Activated CD8-positive, alpha-beta memory T cell treated with anti-CD3 and anti-CD28 coated beads, Interleukin-2, amount 50 U/mL, for 24 hours (primary cell): ENCODE results near the gene MVB12B.

Experiments
- DNase-seq: peaks from one replicate; pipeline ENCODE4 v3.0.0-alpha.2; 2020; ENCODE audit errors: extremely low read depth

The MVB12B gene

DNA sequence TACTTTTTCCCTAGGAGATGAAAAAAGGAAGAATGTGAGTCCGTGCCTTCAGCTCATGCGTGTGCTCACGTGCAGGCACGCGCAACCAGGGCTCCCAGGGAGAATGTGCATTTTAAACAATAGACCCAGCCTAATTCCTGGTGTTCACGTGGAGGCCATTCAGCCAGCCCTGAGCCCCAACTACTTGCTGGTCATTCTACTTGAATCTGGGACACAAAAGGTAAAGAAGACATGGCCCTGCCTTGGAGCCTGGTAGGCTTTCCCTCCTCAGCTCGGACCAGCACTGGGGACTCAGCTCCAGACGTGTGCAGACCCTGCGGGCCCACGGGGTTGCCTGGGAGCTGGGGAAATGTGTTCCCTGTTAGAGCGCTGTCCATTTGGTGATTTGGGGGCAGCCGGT lies 125.5 kb downstream of the MVB12B start:
- no peak for DNase-seq

DNA sequence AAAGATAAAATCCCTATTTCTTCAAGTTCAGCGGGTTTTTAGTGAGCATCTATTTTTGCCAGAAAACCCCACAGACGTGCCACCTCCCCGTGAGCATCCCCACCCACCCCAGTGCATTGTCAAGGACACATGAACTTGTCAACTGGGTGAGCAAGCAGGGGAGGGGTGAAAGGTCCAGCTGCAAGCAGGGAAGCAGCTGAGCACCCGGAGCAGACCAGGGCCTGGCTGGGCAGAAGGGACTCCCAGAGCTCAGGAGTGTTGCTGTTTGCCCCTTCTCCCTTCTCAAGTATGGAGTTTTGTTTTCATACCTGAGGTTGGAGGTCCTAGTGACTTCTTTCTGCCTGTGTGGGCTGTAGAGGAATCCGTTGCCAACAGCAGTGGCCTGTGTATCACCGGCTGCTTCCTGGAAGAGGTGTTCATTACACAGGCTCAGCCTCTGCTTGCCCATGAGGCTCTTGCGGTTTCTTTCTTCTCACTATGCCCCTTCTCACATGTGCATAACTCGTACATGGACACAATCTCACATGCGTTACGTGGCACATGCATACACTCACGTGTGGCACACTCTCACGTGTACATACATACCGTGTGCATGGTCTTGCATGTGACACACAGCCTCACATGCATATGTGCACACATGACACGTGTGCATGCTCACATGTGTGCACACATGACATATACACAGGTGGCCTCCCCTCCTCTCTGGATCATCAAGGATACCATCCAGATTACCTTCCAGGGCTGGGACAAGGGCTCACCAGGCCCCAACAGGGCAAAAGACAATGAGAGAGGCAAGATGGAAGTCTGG lies 126.7 kb downstream of the MVB12B start:
- DNase-seq, result no peak

DNA sequence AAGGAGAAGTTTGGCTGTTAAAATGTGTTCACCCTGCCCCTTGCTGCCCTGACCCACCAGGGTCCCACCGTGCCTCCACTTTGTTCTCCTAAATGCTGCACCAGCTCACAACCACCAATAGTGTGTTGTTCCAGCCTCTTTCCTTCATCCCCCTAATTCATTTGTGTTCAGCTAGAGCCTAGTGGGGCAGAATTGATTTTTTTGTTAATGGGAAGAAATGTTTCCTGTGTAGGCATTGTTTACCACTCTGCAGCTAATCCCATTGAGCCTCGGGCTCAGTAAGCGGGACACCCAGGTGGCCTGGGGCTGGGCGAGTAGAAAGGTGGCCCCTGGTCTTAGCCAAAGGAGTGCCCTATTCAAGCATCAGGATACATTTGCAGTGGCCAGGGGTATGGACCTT lies 127.6 kb downstream of the MVB12B start:
- no peak for DNase-seq

GRCh38 chr9:126454795-126455194 lies 128.2 kb downstream of the MVB12B start:
- DNase-seq, result no peak

DNA sequence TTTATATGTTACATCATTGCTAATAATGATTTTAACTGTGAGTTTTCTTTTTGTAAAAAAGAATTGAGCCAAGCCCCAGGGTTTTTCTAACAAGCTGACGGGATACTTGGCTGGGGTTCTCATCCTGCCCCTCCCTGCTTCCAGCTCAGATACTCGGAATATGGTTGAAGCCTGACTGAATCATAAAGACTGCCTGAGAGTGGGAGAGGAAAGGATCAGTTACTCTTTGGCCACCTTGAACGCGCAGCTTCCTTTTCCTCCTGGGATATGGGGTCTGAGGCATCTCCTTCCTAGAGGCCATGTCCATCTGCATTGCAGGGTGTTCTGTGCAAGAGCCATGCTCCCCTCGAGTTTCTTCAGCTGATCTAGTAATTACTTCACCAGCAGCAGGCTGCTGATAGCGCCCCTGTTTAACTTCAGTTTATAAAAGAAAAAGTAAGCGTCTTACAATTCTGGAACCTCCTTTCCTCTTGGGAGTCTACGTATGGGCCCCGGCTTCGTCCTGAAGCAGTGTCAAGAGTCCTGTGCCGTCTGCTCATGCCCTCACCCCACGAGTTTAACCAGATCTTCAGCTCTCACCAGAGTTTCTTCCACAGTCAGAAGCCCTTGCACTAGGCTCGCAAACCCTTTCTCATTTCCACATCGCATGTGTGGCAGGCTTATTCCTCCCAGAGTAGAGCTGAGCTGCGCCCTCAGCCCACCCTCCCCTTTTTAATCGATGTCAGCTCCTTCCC lies 130.0 kb downstream of the MVB12B start:
- no peak for DNase-seq

GRCh38 chr9:126457175-126457547 lies 130.5 kb downstream of the MVB12B start:
- no peak for DNase-seq

DNA sequence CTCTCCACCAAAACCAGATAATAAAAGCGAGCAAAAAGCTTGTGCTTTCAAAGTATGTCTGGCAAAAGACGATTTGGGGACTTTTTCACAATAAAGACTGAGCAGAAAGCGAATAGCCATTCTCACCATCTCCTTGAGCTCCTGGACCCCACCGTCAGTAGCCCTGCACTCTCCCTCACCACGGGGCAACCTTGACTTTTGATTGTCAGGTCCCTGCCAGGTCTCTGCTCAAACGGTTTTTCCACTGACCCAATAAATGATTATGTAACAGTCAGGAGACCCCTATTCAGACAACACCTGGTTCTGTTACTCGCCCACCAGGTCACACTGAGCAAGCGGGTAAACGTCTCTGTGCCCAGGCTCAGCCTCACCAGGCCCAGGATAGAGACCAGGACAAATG lies 131.3 kb downstream of the MVB12B start:
- DNase-seq, result no peak

GRCh38 chr9:126459126-126459525 lies 132.5 kb downstream of the MVB12B start:
- no peak for DNase-seq

DNA sequence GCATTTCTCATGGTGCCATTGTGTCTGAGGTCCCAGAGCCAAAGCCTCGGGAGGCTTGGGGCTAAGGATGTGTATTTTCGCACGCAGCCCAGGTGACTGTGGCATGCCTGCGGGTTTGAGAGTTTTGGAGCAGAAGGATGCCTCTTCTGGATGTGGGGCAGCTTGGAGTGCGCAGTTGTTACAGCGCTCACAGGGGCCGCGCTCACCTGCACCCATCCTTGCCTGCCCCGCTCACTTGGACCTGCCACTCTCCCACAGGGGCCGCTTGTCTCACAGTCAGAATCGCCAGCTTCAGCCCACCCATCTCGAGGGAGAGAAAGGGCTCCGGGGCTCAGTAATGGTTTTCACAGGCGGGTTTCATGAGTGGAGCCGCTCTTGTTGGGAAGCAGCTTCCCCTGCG lies 132.9 kb downstream of the MVB12B start:
- no peak for DNase-seq

GRCh38 chr9:126459965-126460843 lies 133.6 kb downstream of the MVB12B start:
- no peak for DNase-seq

DNA sequence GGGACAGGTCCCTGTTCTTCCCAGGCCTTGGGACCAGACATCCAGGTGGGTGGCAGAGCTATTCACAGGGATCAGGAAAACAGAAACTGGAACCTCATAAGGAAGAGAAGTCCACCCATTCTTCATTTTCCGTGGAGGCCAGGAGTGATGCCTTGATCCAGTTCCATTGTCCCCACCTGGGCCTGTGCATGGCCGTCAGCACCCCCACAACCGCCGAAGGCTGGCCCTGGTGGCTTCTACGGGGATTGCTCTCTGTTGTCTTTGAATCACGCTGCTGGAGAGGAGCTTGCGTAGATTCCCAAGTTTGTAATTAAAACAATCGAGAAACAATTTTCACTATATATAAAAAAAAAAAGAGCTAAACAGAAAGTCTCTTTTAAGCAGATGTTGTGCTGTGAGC lies 134.4 kb downstream of the MVB12B start:
- no peak for DNase-seq

DNA sequence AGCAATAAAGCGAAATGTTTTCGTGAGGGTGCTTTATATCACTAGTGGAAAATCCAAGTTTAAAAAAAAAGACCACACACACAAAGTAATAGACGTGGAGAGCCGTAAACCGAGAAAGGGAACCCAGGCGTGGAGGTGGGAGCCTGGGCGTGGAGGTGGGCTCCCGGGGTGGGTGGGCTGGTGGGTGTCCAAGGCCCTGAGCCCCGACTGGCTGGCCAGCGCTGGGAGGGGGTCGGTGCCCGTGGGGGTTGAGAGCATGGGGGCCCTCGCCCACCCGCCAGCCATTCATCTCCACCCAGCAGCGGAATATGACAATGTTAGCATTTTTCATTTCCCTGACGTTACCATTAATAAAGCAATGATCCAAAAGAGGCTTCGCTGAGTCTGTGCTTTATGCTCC lies 135.0 kb downstream of the MVB12B start:
- no peak for DNase-seq

- no peak for DNase-seq
Observed at GRCh38 chr9:126462617-126463016, 136.0 kb downstream of the MVB12B start.

DNA sequence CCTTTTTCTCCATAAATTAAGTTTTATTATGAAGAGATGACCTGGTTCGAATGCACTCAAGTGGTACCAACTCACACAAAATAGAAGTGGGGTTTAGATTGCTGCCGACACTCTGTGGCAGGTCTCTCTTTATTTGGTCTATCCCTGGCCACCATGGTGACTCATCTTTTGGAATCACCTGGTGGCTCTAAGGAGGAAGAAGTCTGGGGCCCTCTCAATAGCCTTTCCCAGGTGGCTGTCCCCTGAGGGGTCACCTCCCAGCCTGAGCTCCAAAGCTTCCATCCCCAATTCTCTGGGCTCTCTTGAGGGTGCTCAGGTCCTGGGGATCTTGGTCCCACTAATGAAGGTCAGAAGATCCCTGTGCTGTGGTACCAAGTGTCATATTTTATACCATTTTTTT lies 136.8 kb downstream of the MVB12B start:
- no peak for DNase-seq

GRCh38 chr9:126464694-126465441 lies 138.2 kb downstream of the MVB12B start:
- no peak for DNase-seq

GRCh38 chr9:126465977-126466376 lies 139.3 kb downstream of the MVB12B start:
- no peak for DNase-seq

DNA sequence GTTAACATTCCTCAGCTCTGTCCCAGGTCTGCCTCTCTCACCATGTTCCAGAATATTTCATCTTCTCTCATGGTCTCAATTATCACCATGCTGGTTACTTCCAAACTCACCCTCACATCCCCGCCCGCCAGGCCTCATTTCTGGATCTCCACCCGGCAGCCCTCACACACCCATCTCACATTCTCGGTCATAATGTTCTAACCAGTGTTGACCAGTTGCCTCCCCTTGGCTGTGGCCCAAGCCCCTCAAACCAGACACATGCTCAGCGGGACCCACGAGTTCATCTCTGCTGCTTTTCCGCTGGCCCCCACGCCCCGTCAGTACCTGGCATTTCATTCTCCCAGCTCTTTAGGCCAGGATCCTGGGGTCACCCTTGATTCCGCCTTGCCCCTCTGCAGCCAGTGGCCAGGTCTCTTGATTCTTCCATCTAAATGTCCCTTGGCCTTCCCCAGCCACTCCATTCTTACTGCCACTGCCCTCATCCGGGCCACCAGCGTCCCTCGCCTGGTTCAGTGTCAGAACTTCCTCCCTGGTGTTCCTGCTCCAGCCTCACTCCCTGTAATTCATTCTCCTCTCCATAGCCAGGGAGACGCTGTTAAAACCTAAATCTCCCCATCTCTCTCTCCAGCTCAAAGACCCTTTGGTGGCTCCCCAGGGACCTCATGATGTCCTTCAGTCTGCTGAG lies 141.7 kb downstream of the MVB12B start:
- DNase-seq, result no peak

DNA sequence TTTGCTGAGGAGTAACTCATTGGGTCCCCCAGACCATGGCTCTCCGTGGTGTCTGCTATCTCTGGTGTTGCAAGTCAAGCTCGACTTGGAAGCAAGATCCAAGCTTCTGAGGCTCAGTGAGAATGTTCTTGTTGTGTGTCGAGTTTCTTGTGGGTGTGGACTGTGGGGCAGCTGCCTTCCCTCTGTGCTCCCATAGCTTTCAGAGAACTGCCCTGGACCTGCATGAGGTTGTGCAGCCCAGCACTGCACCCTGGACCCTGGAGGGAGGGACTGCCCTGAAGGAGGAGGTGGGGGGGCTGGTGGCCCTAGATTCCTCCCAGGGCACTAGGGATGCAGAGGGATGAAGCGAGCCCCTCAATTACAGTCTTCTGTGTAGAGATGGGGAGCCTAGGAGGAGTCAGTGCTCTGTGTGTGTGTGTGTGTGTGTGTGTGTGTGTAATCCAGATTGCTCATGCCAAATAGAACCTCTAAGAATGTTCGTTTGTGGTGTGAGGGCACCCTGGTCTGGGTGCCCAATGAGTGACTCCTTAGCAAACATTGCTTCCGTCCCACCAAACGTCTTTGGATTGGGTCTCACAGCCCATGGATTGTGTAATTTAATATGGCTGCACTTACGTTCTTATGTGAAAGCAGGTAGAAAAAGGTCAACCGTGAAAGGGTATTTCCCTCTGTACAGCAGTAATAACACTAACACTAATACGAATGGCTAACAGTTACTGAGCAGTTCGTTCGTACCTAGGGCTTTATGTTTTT lies 143.8 kb downstream of the MVB12B start:
- DNase-seq, result no peak

DNA sequence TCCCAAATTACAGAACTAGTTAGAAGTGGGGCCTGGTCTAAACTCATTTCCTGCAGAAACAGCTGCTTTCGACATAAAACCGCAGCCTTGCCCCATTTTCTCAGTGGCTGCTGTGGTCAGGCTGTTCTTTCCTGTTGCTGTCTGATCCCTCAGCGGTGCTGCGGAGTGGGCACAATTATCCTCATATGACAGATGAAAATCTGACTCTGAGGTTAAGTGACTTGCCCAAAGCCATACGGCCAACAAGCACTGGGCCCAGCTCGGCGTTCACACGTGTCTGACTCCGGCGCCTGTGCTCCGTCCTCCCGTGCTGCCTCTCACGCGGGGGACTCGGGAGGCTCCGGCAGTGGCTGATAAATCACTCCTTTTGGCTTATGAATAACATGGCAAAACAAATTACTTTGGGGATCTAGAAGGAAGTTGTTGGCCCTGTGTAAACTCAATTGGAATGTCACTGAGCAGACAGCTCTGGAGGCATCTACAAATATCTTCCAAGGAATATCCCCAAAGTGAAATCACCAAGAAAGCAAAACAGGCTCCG lies 144.5 kb downstream of the MVB12B start:
- peak; percentile 65 for DNase-seq
